HepG2 (cell line): ENCODE measurements around the gene VGLL4. TPM values are rescaled to one million over a fixed set of nuclear protein-coding genes. Genes with fewer than 3 reads are reported as not detected.
A peak's percentile ranks its signal among the peaks of the same experiment; 100 is the strongest.

ENCODE experiments used
- FOXO1 ChIP-seq: sonication (generic); formaldehyde crosslinking; IDR thresholded peaks from 2 replicates; pipeline ENCODE4 v1.4.0; 2020; ENCODE audit warnings: missing genetic modification reagents
- HNF4A ChIP-seq: sonication (generic); formaldehyde crosslinking; IDR thresholded peaks from 2 replicates; pipeline ENCODE4 v1.4.0; 2020; ENCODE audit warnings: missing genetic modification reagents
- NFKBIZ ChIP-seq: IDR thresholded peaks from 2 replicates; pipeline ENCODE4 v1.6.1; 2018; ENCODE audit warnings: missing genetic modification reagents, missing compliant biosample characterization
- NR2F6 ChIP-seq, 2 experiments: IDR thresholded peaks; 2 replicates each; pipeline ENCODE4 v1.6.1; 2016; ENCODE audit warnings: antibody characterized with exemption in 1 of 2, mild to moderate bottlenecking in 1 of 2
- RCOR2 ChIP-seq: IDR thresholded peaks from 2 replicates; pipeline ENCODE4 v1.6.1; 2016; ENCODE audit warnings: missing biosample characterization, missing genetic modification reagents
- ZNF136 ChIP-seq: sonication (generic); formaldehyde crosslinking; IDR thresholded peaks from 2 replicates; pipeline ENCODE4 v1.8.1; 2022; ENCODE audit warnings: low read depth, mild to moderate bottlenecking, moderate library complexity, missing genetic modification reagents
- polyA plus RNA-seq, 8 experiments: library from polyadenylated mRNA; depleted of rRNA in 3 of 8; stranded (reverse) in 7 of 8; unstranded in 1 of 8; fragments of >200 nt; fragmentation: Illumina TruSeq in 4 of 8; extraction: Trizol in 4 of 8; gene quantifications; 2 replicates each; pipeline versions ENCODE4 v1.2.1 to v1.2.3, GENCODE V29; 2011 to 2016; ENCODE audit warnings: low read depth in 4 of 8, missing spikeins in 1 of 8, mixed read lengths in 1 of 8; ENCODE audit not compliant: insufficient read depth in 1 of 8
- total RNA-seq, 5 experiments: library from RNA; depleted of rRNA; stranded (reverse); fragments of >200 nt; fragmentation: Illumina TruSeq; extraction: Trizol; gene quantifications; 2 replicates each; pipeline ENCODE4 v1.2.3, GENCODE V29; 2016; ENCODE audit warnings: low read depth in 1 of 5
- TF ChIP-seq, protein P1 (sequence below): sonication (generic); formaldehyde crosslinking; IDR thresholded peaks from 2 replicates; pipeline ENCODE4 v1.4.0; 2020; ENCODE audit warnings: missing genetic modification reagents
- TF ChIP-seq, protein P2 (sequence below): IDR thresholded peaks from 2 replicates; pipeline ENCODE4 v1.6.1; 2012; ENCODE audit warnings: inconsistent platforms
- TF ChIP-seq, protein P3 (sequence below): sonication (generic); formaldehyde crosslinking; IDR thresholded peaks from 2 replicates; pipeline ENCODE4 v1.5.1; 2020; ENCODE audit warnings: mild to moderate bottlenecking, missing genetic modification reagents
- TF ChIP-seq, protein P4 (sequence below): sonication (generic); IDR thresholded peaks from 2 replicates; pipeline ENCODE4 v1.6.1; 2016; ENCODE audit warnings: low read depth, borderline replicate concordance
- TF ChIP-seq, protein P5 (sequence below): sonication (generic); formaldehyde crosslinking; IDR thresholded peaks from one replicate; pipeline ENCODE4 v1.5.1; 2020; ENCODE audit warnings: mild to moderate bottlenecking, missing genetic modification reagents; ENCODE audit errors: not compliant biosample characterization
- TF ChIP-seq, protein P6 (sequence below): sonication (generic); formaldehyde crosslinking; IDR thresholded peaks from 2 replicates; pipeline ENCODE4 v1.4.0; 2020; ENCODE audit warnings: missing genetic modification reagents

VGLL4 gene
- total and polyA plus RNA-seq, 2 of the 13 experiments (the other 11 are each of a cell fraction or from before 2014, with no cell fraction given): 23.2 to 39.0 TPM

DNA sequence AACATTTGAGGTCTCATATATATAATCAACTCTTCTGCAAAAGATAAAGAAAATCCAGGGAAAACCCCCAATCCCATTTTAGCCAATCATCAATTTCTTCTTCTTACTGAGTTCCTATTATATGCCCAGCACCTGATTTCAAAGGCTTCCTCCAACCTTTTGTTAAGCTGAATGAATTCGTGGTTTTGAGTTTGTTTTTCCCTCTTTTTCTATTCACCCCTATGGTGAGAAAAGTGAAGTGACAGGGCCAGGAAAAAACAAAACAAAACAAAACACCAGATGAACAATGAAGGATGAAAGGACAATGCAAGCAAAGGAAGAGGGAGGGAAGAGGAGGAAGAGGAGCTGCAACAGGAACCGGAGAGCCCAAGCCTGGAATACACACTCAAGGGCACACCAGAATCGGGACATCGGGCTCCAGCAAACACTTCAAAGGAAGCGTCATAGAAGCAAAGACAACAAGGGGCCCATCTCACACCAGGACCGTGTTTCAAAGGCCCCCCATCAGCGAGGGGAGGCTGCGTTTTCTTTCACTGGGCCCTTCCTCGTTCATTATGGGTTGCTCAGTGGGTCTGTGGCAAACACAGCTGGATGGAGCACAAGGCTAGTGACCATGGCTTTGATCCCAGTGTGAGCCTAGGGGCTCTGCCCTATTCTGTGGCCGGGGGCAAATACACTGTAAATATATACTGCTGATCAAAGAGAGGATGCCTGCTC, 50.2 kb downstream of the VGLL4 start (continued):
- TF ChIP-seq, protein P1, sequence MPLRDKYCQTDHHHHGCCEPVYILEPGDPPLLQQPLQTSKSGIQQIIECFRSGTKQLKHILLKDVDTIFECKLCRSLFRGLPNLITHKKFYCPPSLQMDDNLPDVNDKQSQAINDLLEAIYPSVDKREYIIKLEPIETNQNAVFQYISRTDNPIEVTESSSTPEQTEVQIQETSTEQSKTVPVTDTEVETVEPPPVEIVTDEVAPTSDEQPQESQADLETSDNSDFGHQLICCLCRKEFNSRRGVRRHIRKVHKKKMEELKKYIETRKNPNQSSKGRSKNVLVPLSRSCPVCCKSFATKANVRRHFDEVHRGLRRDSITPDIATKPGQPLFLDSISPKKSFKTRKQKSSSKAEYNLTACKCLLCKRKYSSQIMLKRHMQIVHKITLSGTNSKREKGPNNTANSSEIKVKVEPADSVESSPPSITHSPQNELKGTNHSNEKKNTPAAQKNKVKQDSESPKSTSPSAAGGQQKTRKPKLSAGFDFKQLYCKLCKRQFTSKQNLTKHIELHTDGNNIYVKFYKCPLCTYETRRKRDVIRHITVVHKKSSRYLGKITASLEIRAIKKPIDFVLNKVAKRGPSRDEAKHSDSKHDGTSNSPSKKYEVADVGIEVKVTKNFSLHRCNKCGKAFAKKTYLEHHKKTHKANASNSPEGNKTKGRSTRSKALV (CRISPR knock-in tag): no peak
- TF ChIP-seq, protein P2, sequence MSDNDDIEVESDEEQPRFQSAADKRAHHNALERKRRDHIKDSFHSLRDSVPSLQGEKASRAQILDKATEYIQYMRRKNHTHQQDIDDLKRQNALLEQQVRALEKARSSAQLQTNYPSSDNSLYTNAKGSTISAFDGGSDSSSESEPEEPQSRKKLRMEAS: 0 out of 2 replicates have a peak, but pooled peaks have one; percentile 28
- TF ChIP-seq, protein P3, sequence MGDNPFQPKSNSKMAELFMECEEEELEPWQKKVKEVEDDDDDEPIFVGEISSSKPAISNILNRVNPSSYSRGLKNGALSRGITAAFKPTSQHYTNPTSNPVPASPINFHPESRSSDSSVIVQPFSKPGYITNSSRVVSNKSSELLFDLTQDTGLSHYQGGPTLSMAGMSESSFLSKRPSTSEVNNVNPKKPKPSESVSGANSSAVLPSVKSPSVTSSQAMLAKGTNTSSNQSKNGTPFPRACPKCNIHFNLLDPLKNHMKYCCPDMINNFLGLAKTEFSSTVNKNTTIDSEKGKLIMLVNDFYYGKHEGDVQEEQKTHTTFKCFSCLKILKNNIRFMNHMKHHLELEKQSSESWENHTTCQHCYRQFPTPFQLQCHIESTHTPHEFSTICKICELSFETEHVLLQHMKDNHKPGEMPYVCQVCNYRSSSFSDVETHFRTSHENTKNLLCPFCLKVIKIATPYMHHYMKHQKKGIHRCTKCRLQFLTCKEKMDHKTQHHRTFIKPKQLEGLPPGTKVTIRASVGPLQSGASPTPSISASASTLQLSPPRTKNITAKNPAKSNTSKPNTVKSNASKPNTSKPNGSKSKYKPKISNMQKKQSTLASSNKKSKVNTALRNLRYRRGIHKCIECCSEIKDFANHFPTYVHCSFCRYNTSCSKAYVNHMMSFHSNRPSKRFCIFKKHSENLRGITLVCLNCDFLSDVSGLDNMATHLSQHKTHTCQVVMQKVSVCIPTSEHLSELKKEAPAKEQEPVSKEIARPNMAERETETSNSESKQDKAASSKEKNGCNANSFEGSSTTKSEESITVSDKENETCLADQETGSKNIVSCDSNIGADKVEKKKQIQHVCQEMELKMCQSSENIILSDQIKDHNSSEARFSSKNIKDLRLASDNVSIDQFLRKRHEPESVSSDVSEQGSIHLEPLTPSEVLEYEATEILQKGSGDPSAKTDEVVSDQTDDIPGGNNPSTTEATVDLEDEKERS (CRISPR knock-in tag): no peak
- TF ChIP-seq, protein P4, sequence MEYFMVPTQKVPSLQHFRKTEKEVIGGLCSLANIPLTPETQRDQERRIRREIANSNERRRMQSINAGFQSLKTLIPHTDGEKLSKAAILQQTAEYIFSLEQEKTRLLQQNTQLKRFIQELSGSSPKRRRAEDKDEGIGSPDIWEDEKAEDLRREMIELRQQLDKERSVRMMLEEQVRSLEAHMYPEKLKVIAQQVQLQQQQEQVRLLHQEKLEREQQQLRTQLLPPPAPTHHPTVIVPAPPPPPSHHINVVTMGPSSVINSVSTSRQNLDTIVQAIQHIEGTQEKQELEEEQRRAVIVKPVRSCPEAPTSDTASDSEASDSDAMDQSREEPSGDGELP: peak; percentile 90
- no peak for TF ChIP-seq ZNF136 (CRISPR knock-in tag)
- no peak for TF ChIP-seq NFKBIZ
- TF ChIP-seq NR2F6 (IDR thresholded peaks at IDR 0.05): peak; percentile 39
- TF ChIP-seq NR2F6 (CRISPR knock-in tag; IDR thresholded peaks at IDR 0.05): peak; percentile 11; the same call in 1 of the 2 replicates
- peak; percentile 53 for TF ChIP-seq HNF4A (CRISPR knock-in tag)
- peak; percentile 57 for TF ChIP-seq FOXO1 (CRISPR knock-in tag)
- TF ChIP-seq, protein P5, sequence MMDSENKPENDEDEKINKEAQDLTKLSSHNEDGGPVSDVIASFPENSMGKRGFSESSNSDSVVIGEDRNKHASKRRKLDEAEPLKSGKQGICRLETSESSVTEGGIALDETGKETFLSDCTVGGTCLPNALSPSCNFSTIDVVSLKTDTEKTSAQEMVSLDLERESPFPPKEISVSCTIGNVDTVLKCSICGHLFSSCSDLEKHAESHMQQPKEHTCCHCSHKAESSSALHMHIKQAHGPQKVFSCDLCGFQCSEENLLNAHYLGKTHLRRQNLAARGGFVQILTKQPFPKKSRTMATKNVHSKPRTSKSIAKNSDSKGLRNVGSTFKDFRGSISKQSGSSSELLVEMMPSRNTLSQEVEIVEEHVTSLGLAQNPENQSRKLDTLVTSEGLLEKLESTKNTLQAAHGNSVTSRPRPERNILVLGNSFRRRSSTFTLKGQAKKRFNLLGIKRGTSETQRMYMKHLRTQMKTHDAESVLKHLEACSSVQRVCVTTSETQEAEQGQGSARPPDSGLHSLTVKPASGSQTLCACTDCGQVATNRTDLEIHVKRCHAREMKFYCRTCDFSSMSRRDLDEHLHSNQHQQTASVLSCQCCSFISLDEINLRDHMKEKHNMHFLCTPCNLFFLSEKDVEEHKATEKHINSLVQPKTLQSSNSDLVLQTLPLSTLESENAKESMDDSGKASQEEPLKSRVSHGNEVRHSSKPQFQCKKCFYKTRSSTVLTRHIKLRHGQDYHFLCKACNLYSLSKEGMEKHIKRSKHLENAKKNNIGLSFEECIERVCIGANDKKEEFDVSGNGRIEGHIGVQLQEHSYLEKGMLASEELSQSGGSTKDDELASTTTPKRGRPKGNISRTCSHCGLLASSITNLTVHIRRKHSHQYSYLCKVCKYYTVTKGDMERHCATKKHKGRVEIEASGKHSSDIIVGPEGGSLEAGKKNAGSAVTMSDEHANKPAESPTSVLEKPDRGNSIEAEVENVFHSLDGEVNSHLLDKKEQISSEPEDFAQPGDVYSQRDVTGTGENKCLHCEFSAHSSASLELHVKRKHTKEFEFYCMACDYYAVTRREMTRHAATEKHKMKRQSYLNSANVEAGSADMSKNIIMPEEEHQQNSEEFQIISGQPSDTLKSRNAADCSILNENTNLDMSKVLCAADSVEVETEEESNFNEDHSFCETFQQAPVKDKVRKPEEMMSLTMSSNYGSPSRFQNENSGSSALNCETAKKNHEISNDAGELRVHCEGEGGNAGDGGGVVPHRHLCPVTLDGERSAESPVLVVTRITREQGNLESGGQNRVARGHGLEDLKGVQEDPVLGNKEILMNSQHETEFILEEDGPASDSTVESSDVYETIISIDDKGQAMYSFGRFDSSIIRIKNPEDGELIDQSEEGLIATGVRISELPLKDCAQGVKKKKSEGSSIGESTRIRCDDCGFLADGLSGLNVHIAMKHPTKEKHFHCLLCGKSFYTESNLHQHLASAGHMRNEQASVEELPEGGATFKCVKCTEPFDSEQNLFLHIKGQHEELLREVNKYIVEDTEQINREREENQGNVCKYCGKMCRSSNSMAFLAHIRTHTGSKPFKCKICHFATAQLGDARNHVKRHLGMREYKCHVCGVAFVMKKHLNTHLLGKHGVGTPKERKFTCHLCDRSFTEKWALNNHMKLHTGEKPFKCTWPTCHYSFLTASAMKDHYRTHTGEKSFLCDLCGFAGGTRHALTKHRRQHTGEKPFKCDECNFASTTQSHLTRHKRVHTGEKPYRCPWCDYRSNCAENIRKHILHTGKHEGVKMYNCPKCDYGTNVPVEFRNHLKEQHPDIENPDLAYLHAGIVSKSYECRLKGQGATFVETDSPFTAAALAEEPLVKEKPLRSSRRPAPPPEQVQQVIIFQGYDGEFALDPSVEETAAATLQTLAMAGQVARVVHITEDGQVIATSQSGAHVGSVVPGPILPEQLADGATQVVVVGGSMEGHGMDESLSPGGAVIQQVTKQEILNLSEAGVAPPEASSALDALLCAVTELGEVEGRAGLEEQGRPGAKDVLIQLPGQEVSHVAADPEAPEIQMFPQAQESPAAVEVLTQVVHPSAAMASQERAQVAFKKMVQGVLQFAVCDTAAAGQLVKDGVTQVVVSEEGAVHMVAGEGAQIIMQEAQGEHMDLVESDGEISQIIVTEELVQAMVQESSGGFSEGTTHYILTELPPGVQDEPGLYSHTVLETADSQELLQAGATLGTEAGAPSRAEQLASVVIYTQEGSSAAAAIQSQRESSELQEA (CRISPR knock-in tag): no peak
- 0 out of 2 replicates have a peak, but pooled peaks have one; percentile 31 for TF ChIP-seq RCOR2 (CRISPR knock-in tag)
- TF ChIP-seq, protein P6, sequence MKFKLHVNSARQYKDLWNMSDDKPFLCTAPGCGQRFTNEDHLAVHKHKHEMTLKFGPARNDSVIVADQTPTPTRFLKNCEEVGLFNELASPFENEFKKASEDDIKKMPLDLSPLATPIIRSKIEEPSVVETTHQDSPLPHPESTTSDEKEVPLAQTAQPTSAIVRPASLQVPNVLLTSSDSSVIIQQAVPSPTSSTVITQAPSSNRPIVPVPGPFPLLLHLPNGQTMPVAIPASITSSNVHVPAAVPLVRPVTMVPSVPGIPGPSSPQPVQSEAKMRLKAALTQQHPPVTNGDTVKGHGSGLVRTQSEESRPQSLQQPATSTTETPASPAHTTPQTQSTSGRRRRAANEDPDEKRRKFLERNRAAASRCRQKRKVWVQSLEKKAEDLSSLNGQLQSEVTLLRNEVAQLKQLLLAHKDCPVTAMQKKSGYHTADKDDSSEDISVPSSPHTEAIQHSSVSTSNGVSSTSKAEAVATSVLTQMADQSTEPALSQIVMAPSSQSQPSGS (CRISPR knock-in tag): no peak
